Gastroesophageal sphincter (tissue), 3 donors: Measurements from ENCODE around the gene MSS51.

Experiments
- CTCF ChIP-seq, 4 experiments: fragments of 200-600 bp in 2 of 4; fragments of 450-650 bp in 2 of 4; sonication (generic) in 1 of 4; IDR thresholded peaks; one replicate each; pipeline ENCODE4 v1.5.1; 2017 to 2019; ENCODE audit warnings: antibody characterized with exemption in 4 of 4, mild to moderate bottlenecking in 2 of 4, moderate library complexity in 2 of 4
- POLR2A ChIP-seq, 2 donors: fragments of 450-650 bp; IDR thresholded peaks; one replicate each; pipeline ENCODE4 v1.6.1; 2017; ENCODE audit warnings: antibody characterized with exemption in 2 of 2, mild to moderate bottlenecking in 2 of 2, moderate library complexity in 1 of 2

GRCh38 chr10:73416571-73416970, 16.8 kb downstream of the MSS51 start:
- no peak for TF ChIP-seq CTCF (IDR thresholded peaks at IDR 0.05)
- no peak for TF ChIP-seq POLR2A (IDR thresholded peaks at IDR 0.05)
